Stimulated activated CD4-positive, alpha-beta T cell treated with anti-CD3 and anti-CD28 coated beads, Interleukin-12 subunit alpha, Interleukin-12 subunit beta, amount 100 ng/mL, for 4 hours (primary cell): ENCODE data around the gene SPATA6.
"Not testable (repeated sequence)": the region's sequence is repeated elsewhere in the genome, so short reads cannot be mapped to it uniquely, and the experiment has no call there.

ENCODE experiments used
- DNase-seq: peaks from one replicate; pipeline ENCODE4 v3.0.0-alpha.2; 2020

SPATA6 gene

DNA sequence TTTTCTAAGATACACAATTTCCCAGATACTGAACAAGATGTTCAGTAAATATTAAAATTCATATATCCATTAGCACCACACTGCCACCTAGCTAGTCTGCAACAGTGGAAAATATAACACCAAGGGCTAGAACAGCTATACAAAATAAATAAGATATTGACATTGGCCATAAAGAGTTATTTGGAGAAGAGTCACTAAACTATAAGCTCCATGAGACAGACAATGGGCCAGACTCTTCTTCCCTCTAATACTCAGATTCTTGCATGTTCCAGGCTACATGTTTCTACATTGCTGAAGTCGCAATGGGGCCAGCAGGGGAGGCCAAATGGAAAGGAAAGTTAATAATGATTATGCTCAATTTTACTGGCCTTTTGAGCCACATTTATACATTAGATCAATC, 21.5 kb downstream of the SPATA6 start:
- DNase-seq, result no peak

- no peak for DNase-seq
These were observed 23.1 kb downstream of the SPATA6 start for GRCh38 chr1:48448932-48449331.

DNA sequence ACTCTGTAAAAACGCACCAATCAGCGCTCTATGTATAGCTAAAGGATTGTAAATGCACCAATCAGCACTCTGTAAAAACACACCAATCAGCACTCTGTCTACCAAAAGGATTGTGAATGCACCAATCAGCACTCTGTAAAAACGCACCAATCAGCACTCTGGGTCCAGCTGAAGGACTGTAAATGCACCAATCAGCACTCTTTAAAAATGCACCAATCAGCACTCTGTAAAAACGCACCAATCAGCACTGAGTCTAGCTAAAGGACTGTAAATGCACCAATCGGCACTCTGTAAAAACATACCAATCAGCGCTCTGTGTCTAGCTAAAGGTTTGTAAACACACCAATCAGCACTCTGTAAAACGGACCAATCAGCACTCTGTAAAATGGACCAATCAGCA, 27.8 kb downstream of the SPATA6 start:
- not testable (repeated sequence) for DNase-seq

DNA sequence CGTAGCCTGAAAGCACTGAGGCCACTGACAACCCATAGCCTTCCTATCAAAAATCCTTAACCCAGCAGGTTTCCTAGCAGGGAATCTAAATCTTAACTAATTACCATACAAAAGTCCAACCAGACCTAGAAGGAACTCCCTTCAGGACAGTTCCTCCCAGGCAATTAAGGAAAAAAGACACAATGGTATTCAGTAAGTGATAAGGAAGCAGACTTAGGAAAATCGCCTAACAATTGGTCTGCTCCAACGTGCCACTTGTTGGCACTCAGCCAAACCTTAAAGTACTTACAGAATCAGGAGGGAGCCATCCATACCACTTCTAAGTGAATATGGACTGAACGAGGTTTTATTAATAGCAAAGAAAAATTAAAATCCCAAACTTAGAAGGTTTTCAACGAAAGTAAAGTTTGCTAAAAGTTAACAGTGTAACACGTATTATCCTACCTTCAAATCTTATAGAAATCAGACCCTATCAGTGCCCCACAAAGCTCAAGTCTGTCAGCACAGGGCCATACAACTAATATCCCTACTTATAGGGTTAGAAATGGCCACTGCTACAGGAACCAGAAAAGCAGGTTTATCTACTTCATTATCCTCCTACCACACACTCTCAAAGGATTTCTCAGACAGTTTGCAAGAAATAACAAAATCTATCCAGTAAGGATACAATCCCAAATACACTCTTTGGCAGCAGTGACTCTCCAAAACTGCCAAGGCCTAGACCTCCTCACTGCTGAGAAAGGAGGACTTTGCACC, 29.0 kb downstream of the SPATA6 start:
- DNase-seq, result no peak

- DNase-seq, result not testable (repeated sequence)
These were observed 31.2 kb downstream of the SPATA6 start for GRCh38 chr1:48440786-48441185.

DNA sequence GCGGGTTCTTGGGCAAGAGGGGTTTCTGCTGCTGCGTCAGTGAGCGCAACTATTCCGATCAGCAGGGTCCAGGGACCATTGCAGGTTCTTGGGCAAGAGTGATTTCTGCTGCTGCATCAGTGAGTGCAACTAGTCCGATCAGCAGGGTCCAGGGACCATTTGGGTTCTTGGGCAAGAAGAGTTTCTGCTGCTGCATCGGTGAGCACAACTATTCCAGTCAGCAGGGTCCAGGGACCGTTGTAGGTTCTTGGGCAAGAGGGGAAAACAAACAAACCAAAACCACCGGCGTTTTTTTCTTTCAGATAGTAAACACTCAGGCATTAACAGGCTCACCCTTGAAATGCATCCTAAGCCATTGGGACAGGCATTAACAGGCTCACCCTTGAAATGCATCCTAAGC, 32.6 kb downstream of the SPATA6 start:
- DNase-seq, result no peak

DNA sequence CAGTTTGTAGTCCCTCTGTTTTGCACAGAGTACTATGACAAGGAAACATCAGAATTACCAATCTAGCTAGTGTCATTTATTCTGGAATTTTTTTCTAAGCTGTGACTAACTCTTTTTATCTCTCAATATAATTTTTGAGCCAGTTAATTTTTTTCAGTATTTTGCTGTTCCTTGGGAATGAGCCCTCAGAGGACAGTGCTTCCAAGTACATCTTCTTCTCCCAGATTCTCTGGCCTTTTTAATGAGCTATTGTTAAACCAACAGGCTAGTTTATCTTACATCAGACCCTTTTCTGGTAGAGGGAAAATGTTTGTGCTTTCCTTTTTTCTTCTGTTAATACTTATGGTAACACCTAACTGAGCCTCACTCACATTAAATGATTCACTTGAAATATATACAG, 34.6 kb downstream of the SPATA6 start:
- DNase-seq, result not testable (repeated sequence)

GRCh38 chr1:48435312-48436002, 36.5 kb downstream of the SPATA6 start:
- not testable (repeated sequence) for DNase-seq

GRCh38 chr1:48430832-48431231, 41.2 kb downstream of the SPATA6 start:
- DNase-seq, result no peak

DNA sequence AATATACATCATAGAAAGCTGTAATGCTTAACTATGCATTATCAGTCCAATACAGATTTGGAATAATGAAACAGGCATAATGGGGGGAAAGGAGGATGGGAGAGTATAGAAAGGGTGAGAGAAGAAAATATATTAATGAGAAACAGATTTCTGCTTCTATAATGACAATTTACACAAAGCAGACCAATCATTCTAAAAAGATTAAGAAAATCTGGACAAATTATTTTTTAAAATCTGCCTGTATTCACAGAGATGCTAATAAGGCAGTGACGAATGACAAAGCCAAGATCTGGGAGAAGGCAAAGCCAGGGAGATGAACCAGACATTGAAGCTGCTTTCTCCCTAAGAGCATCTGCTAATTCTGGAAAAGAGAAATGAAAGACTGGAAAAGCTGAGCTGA, 50.0 kb downstream of the SPATA6 start:
- DNase-seq, result no peak

DNA sequence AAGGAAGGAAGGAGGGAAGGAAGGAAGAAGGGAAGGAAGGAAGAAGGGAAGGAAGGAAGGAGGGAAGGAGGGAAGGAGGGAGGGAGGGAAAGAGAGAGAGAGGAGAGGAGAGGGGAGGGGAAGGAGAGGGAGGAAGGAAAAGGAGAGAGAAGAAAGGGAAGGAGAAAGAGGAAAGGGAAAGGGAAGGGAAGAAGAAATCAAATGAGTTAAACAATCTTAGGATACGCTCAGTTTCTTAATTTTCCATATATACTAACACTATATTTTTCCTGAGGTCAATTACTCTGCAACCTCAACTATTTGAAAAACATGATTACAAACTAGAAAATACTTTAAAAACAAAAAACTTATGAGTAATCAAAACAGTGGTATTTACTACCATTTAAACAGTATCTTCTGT, 53.3 kb downstream of the SPATA6 start:
- no peak for DNase-seq

DNA sequence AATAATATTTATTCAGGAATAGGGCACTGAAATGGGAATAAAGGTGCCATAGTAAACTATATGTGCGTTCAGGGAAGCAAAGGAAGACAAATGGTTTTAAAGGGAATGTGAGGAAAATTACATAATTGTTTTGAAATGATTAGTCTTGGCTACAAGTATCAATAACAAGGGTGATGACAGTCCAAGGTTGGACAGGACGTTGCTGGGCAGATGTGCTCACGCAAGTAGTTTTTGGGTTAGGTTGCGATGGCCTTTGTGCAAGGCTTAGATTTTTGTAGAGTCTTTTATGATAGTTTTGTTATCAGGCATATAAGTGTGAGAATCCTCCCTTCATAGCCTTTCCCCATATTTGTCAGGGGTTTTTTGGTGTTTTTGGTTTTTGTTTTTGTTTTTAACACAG, 57.0 kb downstream of the SPATA6 start:
- no peak for DNase-seq

- DNase-seq, result no peak
These were observed 57.7 kb downstream of the SPATA6 start for GRCh38 chr1:48414264-48414663.

DNA sequence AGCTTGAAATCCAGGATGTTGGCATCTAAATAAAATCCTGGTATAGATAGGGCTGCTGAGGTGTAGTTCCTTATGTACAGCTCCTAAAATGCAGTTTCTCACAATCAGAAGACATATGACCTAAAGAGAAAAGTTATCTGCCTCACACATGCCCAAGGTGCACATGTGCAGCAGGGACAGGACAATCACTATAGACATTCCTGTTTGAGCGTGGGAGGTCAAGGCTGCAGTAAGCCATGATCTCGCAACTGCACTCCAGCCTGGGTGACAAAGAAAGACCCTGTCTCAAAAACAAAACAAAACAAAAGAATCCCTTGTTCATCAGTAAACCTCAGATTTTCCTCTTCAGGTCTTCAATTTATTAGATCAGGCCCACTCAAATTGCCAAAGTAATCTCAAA, 66.1 kb downstream of the SPATA6 start:
- DNase-seq, result no peak

DNA sequence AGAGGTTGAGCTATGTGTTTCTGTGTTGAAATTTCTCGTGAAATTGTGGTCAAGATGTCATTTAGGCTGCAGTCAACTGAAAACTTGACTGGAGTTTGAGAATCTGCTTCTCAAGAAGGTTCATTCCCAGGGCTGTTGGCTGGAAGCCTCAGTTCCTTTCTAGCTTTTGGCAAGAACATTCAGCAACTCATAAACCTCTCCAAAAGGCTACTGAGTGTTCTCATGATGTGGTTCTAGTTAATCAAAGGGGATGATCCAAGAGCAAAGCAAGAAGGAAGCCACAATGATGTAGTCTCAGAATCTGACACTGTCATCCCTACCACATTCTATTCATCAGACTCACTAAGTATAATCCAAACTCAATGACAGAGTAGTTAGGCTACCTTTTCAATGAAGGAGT, 66.6 kb downstream of the SPATA6 start:
- DNase-seq, result no peak

DNA sequence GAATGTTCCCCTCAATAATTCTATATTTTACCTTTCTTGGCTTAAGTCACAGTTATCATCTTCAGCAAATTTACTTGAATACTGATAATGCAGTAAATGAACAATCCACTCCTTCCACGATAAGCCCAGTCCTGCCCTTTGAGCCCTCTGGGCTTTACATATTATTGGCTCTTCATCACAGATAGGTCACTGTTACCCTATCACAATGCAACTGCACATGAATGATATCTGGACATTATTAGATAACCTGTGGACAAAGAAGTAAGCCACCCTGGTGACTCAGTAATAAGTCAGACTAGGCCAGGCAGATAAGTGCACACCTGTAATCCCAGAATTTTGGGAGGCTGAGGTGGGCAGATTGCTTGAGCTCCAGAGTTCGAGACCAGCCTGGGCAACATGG, 69.4 kb downstream of the SPATA6 start:
- no peak for DNase-seq

DNA sequence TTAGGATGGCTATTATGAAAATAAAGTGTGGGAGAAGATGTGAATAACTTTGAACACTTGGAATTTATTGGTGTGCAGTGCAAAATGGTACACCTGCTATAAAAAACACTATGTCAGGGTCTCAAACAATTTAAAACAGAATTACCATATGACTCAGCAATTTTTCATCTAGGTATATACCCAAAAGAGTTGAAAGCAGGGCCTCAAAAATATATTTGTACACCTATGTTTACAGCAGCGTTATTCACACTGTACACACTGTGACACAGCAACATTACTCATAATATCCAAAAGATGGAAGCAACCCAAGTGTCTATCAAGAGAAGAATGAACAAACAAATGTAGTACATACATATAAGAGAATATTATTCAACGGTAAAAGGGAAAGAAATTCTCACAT, 75.8 kb downstream of the SPATA6 start:
- DNase-seq, result no peak

- no peak for DNase-seq
These were observed 80.1 kb downstream of the SPATA6 start for GRCh38 chr1:48391926-48392325.

GRCh38 chr1:48387409-48387808, 84.6 kb downstream of the SPATA6 start:
- DNase-seq, result no peak

DNA sequence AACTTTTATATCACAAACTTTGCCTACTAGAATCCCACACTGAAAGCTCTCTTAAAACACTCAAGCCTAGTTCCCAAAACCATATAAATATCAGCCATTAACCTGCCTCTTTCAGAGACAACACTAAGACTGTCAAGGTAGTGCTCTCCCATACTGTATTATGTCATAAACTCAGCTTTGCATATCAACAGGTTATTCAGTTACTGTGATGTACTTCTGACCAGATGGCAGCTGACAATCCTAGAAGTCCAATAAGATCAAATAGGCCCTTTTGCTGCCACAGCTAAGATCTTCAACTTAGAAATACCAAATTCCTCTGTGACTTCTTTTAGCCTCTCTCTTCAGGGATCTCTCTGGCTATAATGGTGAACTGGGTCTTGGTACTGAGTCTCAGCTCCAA, 97.2 kb downstream of the SPATA6 start:
- no peak for DNase-seq

GRCh38 chr1:48371598-48371997, 100.4 kb downstream of the SPATA6 start:
- no peak for DNase-seq

DNA sequence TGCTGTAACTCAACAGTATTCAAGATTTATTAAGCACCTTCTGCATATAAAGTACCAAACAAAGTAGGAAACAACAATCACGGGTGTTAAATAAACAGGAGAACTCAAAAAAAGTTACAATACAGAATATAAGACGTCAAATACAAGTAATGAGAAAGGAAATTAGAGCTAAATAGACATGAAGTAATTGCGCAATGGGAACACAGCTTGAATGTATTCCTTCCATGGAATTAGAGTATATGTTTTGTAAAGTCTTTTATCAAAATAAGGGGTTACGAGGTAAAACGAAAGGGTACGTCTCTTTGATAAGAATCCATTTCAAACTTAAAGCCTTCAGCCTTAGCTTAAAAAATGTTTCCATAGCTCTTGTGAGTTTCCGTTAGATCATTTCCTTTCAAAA, 109.1 kb downstream of the SPATA6 start:
- no peak for DNase-seq

DNA sequence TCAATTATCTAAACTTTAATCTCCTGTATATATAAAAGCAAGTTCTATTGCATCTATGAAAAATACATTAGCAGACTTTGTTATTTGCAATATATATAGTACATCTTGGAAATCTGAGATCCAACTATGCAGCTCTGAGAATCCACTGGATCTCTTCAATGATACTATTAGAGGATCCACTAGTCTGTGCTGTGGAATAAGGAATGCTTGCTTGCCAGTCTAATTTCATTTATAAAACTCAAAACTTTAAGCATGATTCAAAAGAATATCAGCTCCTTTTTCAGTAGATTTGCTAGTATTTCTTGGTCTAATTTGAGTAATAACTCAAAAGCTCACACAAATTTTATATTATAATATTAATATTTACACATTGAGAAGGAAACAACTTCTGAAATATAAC, 115.1 kb downstream of the SPATA6 start:
- DNase-seq, result no peak

DNA sequence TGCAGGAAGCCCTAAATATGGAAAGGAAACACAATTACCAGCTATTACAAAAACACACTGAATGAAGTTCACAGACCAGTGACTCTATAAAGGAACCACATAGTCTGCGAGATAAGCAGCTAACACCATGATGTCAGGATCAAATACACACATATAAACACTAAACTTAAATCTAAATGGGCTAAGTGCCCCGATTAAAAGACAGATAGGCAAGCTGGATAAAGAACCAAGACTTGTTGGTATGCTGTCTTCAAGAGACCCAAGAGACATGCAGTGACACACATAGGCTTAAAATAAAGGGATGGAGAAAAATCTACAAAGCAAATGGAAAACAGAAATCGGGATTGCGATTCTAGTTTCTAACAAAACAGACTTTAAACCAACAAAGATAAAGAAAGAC, 127.6 kb downstream of the SPATA6 start:
- DNase-seq, result no peak

- no peak for DNase-seq
These were observed 130.8 kb downstream of the SPATA6 start for GRCh38 chr1:48341221-48341620.
